ENCODE results near the gene DCC. TPM values are rescaled to one million over a fixed set of nuclear protein-coding genes. Genes with fewer than 3 reads are reported as not detected.

DCC gene
- total RNA-seq, 1 experiment from 2014 or later, result not detected

- Histone ChIP-seq H3K79me2 (ENCODE audit: low read length) (no peaks in the 10 kb centered on the region), H3F3A (ENCODE audit: low read length, unreplicated experiment) (no peaks in the 10 kb centered on the region), H3K36me3 (ENCODE audit: low read depth, low read length) (no peaks in the 10 kb centered on the region), H4K20me1 (ENCODE audit: low read length) (no peaks in the 10 kb centered on the region), H3K4me1 (ENCODE audit: insufficient read depth, low read length) (no peaks in the 10 kb centered on the region), H3K4me3 (ENCODE audit: low read length) (no peak overlapping the region), H3K27ac (ENCODE audit: low read length) (no peak overlapping the region), H3K9me2 (replicated peaks; ENCODE audit: low read length) (no peaks in the 10 kb centered on the region), H3K4me2 (ENCODE audit: low read length) (no peak overlapping the region), H3K9me3 (ENCODE audit: low read length) (no peaks in the 10 kb centered on the region), H3K9ac (ENCODE audit: low read length) (no peak overlapping the region), H2AFZ (ENCODE audit: low read length) (no peak overlapping the region), H3K27me3 (ENCODE audit: low read length) (no peaks in the 10 kb centered on the region)
- DNase-seq, result no peak
- no TSS peak for BruUV-seq (replicated peaks)
- intact Hi-C loops (cut with micrococcal nuclease), result no loop called here
- TF ChIP-seq, protein P1, sequence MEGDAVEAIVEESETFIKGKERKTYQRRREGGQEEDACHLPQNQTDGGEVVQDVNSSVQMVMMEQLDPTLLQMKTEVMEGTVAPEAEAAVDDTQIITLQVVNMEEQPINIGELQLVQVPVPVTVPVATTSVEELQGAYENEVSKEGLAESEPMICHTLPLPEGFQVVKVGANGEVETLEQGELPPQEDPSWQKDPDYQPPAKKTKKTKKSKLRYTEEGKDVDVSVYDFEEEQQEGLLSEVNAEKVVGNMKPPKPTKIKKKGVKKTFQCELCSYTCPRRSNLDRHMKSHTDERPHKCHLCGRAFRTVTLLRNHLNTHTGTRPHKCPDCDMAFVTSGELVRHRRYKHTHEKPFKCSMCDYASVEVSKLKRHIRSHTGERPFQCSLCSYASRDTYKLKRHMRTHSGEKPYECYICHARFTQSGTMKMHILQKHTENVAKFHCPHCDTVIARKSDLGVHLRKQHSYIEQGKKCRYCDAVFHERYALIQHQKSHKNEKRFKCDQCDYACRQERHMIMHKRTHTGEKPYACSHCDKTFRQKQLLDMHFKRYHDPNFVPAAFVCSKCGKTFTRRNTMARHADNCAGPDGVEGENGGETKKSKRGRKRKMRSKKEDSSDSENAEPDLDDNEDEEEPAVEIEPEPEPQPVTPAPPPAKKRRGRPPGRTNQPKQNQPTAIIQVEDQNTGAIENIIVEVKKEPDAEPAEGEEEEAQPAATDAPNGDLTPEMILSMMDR (conservative IDR thresholded peaks at IDR 0.05; ENCODE audit: low read depth, low read length), result no peak
- TF ChIP-seq EZH2 (IDR thresholded peaks at IDR 0.05; ENCODE audit: low read length, unreplicated experiment) (no peak), EZH2phosphoT487 (IDR thresholded peaks at IDR 0.05; ENCODE audit: borderline replicate concordance, low read length) (no peak)
- ATAC-seq, result no peak
- ChIA-PET POLR2A (ENCODE audit: unreplicated experiment) (no interaction called here), CTCF (no interaction called here)
Observed at GRCh38 chr18:52971097-52971496, 631.1 kb downstream of the DCC start.

GRCh38 chr18:52979892-52980291 is 639.9 kb downstream of the DCC start:
- Histone ChIP-seq H3F3A (ENCODE audit: low read length, unreplicated experiment) (no peaks in the 10 kb centered on the region), H3K4me2 (ENCODE audit: low read length) (no peak overlapping the region), H3K9me3 (ENCODE audit: low read length) (0 out of 2 replicates have a peak, but pooled peaks cover 3% of the 10 kb centered on the region), H3K36me3 (ENCODE audit: low read depth, low read length) (no peaks in the 10 kb centered on the region), H4K20me1 (ENCODE audit: low read length) (no peaks in the 10 kb centered on the region), H3K27me3 (ENCODE audit: low read length) (no peaks in the 10 kb centered on the region), H3K27ac (ENCODE audit: low read length) (no peak overlapping the region), H2AFZ (ENCODE audit: low read length) (no peak overlapping the region), H3K4me3 (ENCODE audit: low read length) (no peak overlapping the region), H3K9me2 (replicated peaks; ENCODE audit: low read length) (no peaks in the 10 kb centered on the region), H3K79me2 (ENCODE audit: low read length) (no peaks in the 10 kb centered on the region), H3K9ac (ENCODE audit: low read length) (no peak overlapping the region), H3K4me1 (ENCODE audit: insufficient read depth, low read length) (no peaks in the 10 kb centered on the region)
- DNase-seq (no peak), ATAC-seq (no peak)
- ChIA-PET CTCF (no interaction called here), POLR2A (ENCODE audit: unreplicated experiment) (no interaction called here)
- TF ChIP-seq EZH2 (IDR thresholded peaks at IDR 0.05; ENCODE audit: low read length, unreplicated experiment), result no peak
- TF ChIP-seq, protein P1 (conservative IDR thresholded peaks at IDR 0.05; ENCODE audit: low read depth, low read length), result no peak
- TF ChIP-seq EZH2phosphoT487 (IDR thresholded peaks at IDR 0.05; ENCODE audit: borderline replicate concordance, low read length), result no peak
- no TSS peak for BruUV-seq (replicated peaks)
- intact Hi-C loops (cut with micrococcal nuclease), result no loop called here

DNA sequence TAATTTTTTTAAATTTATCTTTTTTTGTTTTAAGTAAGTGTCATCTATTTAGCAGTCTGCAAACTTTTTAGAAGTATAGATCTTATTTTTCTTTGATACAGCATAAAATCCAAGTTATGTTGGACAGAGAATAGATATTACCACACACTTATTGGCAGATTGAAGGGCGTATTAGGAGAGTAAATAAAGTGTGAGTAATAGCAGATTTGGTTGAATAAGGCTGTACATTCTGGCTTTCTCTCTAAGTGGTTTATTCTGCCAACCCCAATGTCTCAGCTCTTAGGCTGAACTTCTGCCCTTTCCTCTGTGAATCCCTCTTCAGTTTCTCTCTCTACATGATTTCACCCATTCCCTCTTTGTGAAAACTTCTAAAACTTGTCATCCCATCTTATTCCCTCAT is 651.2 kb downstream of the DCC start:
- H3K36me3 ChIP-seq (ENCODE audit: low read depth, low read length), result no peaks in the 10 kb centered on the region
- ChIA-PET POLR2A (ENCODE audit: unreplicated experiment) (no interaction called here), CTCF (no interaction called here)
- TF ChIP-seq EZH2phosphoT487 (IDR thresholded peaks at IDR 0.05; ENCODE audit: borderline replicate concordance, low read length) (no peak), EZH2 (IDR thresholded peaks at IDR 0.05; ENCODE audit: low read length, unreplicated experiment) (no peak)
- TF ChIP-seq, protein P1 (conservative IDR thresholded peaks at IDR 0.05; ENCODE audit: low read depth, low read length), result no peak
- no peak overlapping the region for H3K4me2 ChIP-seq (ENCODE audit: low read length)
- no peak for DNase-seq
- no peaks in the 10 kb centered on the region for H4K20me1 ChIP-seq (ENCODE audit: low read length)
- ATAC-seq, result no peak
- no peak overlapping the region for H3K9ac ChIP-seq (ENCODE audit: low read length)
- no peaks in the 10 kb centered on the region for H3K9me2 ChIP-seq (replicated peaks; ENCODE audit: low read length)
- no peaks in the 10 kb centered on the region for H3K4me1 ChIP-seq (ENCODE audit: insufficient read depth, low read length)
- no TSS peak for BruUV-seq (replicated peaks)
- intact Hi-C loops (cut with micrococcal nuclease), result no loop called here
- no peaks in the 10 kb centered on the region for H3K9me3 ChIP-seq (ENCODE audit: low read length)
- no peaks in the 10 kb centered on the region for H3K27me3 ChIP-seq (ENCODE audit: low read length)
- no peaks in the 10 kb centered on the region for H3K79me2 ChIP-seq (ENCODE audit: low read length)
- no peak overlapping the region for H3K27ac ChIP-seq (ENCODE audit: low read length)
- no peaks in the 10 kb centered on the region for H3F3A ChIP-seq (ENCODE audit: low read length, unreplicated experiment)
- H2AFZ ChIP-seq (ENCODE audit: low read length), result no peak overlapping the region
- H3K4me3 ChIP-seq (ENCODE audit: low read length), result no peak overlapping the region

All from PC-3 (cell line).